ENCODE data around the gene STRA6. TPM values are rescaled to one million over a fixed set of nuclear protein-coding genes. Genes with fewer than 3 reads are reported as not detected.

Gene STRA6, protein sequence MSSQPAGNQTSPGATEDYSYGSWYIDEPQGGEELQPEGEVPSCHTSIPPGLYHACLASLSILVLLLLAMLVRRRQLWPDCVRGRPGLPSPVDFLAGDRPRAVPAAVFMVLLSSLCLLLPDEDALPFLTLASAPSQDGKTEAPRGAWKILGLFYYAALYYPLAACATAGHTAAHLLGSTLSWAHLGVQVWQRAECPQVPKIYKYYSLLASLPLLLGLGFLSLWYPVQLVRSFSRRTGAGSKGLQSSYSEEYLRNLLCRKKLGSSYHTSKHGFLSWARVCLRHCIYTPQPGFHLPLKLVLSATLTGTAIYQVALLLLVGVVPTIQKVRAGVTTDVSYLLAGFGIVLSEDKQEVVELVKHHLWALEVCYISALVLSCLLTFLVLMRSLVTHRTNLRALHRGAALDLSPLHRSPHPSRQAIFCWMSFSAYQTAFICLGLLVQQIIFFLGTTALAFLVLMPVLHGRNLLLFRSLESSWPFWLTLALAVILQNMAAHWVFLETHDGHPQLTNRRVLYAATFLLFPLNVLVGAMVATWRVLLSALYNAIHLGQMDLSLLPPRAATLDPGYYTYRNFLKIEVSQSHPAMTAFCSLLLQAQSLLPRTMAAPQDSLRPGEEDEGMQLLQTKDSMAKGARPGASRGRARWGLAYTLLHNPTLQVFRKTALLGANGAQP
- polyA plus RNA-seq: 22.2 TPM
- long read RNA-seq, donor 1: 0 reads
- long read RNA-seq, donor 2, partial matches to known transcripts: 0 of 1 reads
- long read RNA-seq, donor 2, other reads (novel, unspliced or antisense): 0 of 1 reads
- long read RNA-seq, donor 3: 0 reads
- long read RNA-seq, donor 4: 0 reads
- long read RNA-seq, donor 5: 0 reads
- long read RNA-seq, donor 6, partial matches to known transcripts: 0 of 1 reads
- long read RNA-seq, donor 6, other reads (novel, unspliced or antisense): 0 of 1 reads
- long read RNA-seq, donor 7: 0 reads
- long read RNA-seq, donor 8: 0 reads
- long read RNA-seq, donor 9: 0 reads
- long read RNA-seq, donor 10: 0 reads
- long read RNA-seq, donor 11: 0 reads

DNA sequence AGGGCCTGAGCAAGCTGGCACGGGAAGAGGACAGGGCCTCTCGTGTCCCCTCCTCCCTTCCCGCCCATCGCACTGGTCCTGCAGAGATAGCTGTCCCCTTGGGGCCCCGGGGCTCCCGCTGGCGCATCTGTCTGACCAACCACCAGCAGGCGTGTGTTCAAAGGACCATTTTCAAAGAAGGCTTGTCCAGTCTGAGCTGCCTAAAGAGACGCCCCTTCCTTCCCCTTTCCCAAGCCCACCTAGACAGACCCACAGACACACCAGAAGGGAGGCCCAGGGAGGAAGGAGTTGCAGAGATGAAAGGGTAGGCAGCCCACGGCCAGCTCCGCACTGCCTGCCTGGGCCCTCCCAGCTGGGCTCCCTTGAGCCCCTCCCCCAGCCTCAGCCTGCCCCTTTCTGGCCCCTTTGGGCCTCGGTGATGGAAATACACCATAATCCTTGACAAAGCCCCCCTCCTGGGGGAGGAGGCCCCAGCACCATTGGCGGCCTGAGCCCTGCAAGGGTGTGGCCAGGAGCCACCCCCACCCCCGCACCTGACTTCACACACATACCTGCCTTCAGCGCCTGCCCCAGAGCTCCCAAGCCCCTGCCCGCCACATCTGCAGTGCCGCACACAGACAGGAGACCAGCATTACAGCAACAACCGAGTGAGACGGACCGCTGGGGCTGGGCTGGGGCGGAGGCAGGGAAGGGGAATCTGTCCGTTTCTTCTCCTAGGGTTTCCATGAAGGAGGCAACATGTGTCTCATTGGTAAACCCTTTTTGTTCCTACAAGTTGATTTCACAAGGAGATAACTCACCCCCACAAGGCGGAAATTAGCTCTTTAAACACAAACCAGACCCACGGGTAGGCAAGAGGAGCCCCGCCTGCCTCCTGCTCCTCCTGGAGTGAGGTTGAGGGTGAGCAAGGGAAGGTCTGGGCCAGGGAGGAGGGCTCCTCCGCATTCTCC is at the start of gene STRA6:
TSS of gene STRA6 (minus strand) at position 336 of the 950 bp plus-strand sequence. CDS start 520 bp downstream, outside the sequence.
- Histone ChIP-seq H3K27me3 (ENCODE audit: control insufficient read depth, insufficient read depth, low read length) (no peaks in the 10 kb centered on the region), H3K27ac (ENCODE audit: low read length) (peak within 1 kb of the TSS; percentile 50), H3K9me3 (ENCODE audit: control insufficient read depth, low read depth, low read length) (no peaks in the 10 kb centered on the region), H3K36me3 (ENCODE audit: control insufficient read depth, insufficient read depth, low read length) (no peaks in the 10 kb centered on the region), H3K4me3 (ENCODE audit: low read length) (peak within 1 kb of the TSS; percentile 22), H3K4me1 (ENCODE audit: control insufficient read depth, insufficient read depth, low read length) (peaks cover 47% of the 10 kb centered on the region)
- DNase-seq: peak; percentile 73 to 89
- WGBS (ENCODE audit: insufficient coverage, low lambda C conversion rate): no CpG with 5 or more reads among the region's 26 CpGs

GRCh38 chr15:74252291-74252690 is 49.7 kb upstream of the STRA6 start:
- Histone ChIP-seq H3K4me1 (ENCODE audit: control insufficient read depth, insufficient read depth, low read length) (no peaks in the 10 kb centered on the region), H3K4me3 (ENCODE audit: low read length) (no peak overlapping the region), H3K36me3 (ENCODE audit: control insufficient read depth, insufficient read depth, low read length) (no peaks in the 10 kb centered on the region), H3K9me3 (ENCODE audit: control insufficient read depth, low read depth, low read length) (no peaks in the 10 kb centered on the region), H3K27ac (ENCODE audit: low read length) (no peak overlapping the region), H3K27me3 (ENCODE audit: control insufficient read depth, insufficient read depth, low read length) (peaks cover 9% of the 10 kb centered on the region)
- WGBS (ENCODE audit: insufficient coverage, low lambda C conversion rate): no CpG with 5 or more reads among the region's 6 CpGs
- no peak for DNase-seq

DNA sequence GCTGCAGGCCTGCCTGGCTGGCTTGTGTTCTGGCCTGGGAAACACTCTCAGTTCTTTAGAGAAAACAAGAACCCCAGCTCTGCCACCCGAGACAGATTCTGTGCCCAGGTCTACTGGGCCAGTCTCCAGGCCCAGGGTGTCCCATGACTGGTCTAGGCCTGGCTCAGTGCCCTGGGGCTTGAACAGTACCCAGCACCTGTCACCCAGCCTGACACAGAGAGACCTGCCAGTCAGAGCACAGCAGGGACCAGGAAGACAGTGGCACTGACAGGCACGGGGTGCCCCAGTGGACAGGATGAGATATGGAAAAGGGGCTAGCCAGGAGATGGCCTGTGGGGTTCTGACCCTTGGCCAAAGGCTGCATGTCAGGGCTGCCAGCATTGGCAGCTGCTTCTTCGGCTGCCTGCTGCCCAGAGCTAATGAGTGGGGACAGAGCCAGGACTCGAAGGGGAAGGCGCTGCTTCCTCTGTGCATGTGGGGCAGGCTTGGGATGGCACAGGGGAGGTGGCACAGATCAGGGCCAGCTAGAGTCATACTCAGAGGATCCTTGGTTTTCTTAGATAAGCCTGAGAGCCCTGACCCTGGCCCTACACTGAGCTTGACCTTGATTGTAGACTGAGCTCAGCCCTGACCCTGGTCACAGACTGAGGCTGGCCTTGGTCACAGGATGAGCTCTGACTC is 48.7 kb upstream of the STRA6 start:
- no CpG with 5 or more reads among the region's 5 CpGs for WGBS (ENCODE audit: insufficient coverage, low lambda C conversion rate)
- H3K9me3 ChIP-seq (ENCODE audit: control insufficient read depth, low read depth, low read length): no peaks in the 10 kb centered on the region
- no peaks in the 10 kb centered on the region for H3K36me3 ChIP-seq (ENCODE audit: control insufficient read depth, insufficient read depth, low read length)
- H3K27ac ChIP-seq (ENCODE audit: low read length): no peak overlapping the region
- no peak overlapping the region for H3K4me3 ChIP-seq (ENCODE audit: low read length)
- peaks cover 9% of the 10 kb centered on the region for H3K27me3 ChIP-seq (ENCODE audit: control insufficient read depth, insufficient read depth, low read length)
- DNase-seq: no peak
- H3K4me1 ChIP-seq (ENCODE audit: control insufficient read depth, insufficient read depth, low read length): no peaks in the 10 kb centered on the region

GRCh38 chr15:74250266-74250665 is 47.7 kb upstream of the STRA6 start:
- no peaks in the 10 kb centered on the region for H3K9me3 ChIP-seq (ENCODE audit: control insufficient read depth, low read depth, low read length)
- H3K27me3 ChIP-seq (ENCODE audit: control insufficient read depth, insufficient read depth, low read length): peaks cover 8% of the 10 kb centered on the region
- no peak overlapping the region for H3K4me3 ChIP-seq (ENCODE audit: low read length)
- no peak overlapping the region for H3K27ac ChIP-seq (ENCODE audit: low read length)
- H3K36me3 ChIP-seq (ENCODE audit: control insufficient read depth, insufficient read depth, low read length): no peaks in the 10 kb centered on the region
- no peak for DNase-seq
- WGBS (ENCODE audit: insufficient coverage, low lambda C conversion rate): no CpG with 5 or more reads among the region's 6 CpGs
- H3K4me1 ChIP-seq (ENCODE audit: control insufficient read depth, insufficient read depth, low read length): peaks cover 2% of the 10 kb centered on the region

DNA sequence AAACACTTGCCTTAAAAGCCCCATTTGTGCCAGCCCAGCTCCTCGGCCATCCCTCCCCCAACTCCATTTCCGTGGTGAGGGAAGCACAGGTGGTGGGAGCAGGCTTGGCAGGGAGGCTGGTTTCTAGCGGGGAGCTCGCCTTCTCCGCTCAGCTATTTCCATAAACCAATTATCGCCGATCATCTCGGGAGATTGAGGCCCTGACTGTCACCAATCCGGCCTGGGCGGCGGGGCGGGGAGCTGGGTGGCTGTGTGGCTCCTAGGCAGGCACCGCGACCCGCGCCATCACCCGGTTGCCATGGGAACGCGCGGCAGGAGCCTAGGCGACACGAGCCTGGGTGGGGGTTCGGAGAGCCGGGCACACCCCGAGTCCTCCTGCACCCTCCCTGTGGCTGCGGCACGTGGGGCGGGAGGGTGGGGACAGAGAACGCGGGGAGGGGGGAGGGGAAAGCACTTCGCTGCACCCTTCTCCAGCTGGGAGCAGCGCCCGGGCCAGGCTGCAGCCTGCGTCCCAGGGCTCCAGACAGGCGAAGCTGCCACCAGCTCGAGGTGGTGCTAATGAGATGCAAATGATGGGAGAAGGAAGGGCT is 42.9 kb upstream of the STRA6 start:
- H3K4me3 ChIP-seq (ENCODE audit: low read length): no peak overlapping the region
- WGBS (ENCODE audit: insufficient coverage, low lambda C conversion rate): no CpG with 5 or more reads among the region's 36 CpGs
- H3K27me3 ChIP-seq (ENCODE audit: control insufficient read depth, insufficient read depth, low read length): peaks cover 12% of the 10 kb centered on the region
- H3K27ac ChIP-seq (ENCODE audit: low read length): no peak overlapping the region
- DNase-seq: peak in 1 of 2 donors; percentile 39
- H3K9me3 ChIP-seq (ENCODE audit: control insufficient read depth, low read depth, low read length): no peaks in the 10 kb centered on the region
- peaks cover 26% of the 10 kb centered on the region for H3K4me1 ChIP-seq (ENCODE audit: control insufficient read depth, insufficient read depth, low read length)
- H3K36me3 ChIP-seq (ENCODE audit: control insufficient read depth, insufficient read depth, low read length): no peaks in the 10 kb centered on the region

- H3K36me3 ChIP-seq (ENCODE audit: control insufficient read depth, insufficient read depth, low read length): no peaks in the 10 kb centered on the region
- H3K27ac ChIP-seq (ENCODE audit: low read length): no peak overlapping the region
- H3K4me1 ChIP-seq (ENCODE audit: control insufficient read depth, insufficient read depth, low read length): peaks cover 26% of the 10 kb centered on the region
- no CpG with 5 or more reads among the region's 4 CpGs for WGBS (ENCODE audit: insufficient coverage, low lambda C conversion rate)
- no peaks in the 10 kb centered on the region for H3K9me3 ChIP-seq (ENCODE audit: control insufficient read depth, low read depth, low read length)
- peaks cover 12% of the 10 kb centered on the region for H3K27me3 ChIP-seq (ENCODE audit: control insufficient read depth, insufficient read depth, low read length)
- H3K4me3 ChIP-seq (ENCODE audit: low read length): no peak overlapping the region
- no peak for DNase-seq
Measured at GRCh38 chr15:74244822-74245341, 42.3 kb upstream of the STRA6 start.

DNA sequence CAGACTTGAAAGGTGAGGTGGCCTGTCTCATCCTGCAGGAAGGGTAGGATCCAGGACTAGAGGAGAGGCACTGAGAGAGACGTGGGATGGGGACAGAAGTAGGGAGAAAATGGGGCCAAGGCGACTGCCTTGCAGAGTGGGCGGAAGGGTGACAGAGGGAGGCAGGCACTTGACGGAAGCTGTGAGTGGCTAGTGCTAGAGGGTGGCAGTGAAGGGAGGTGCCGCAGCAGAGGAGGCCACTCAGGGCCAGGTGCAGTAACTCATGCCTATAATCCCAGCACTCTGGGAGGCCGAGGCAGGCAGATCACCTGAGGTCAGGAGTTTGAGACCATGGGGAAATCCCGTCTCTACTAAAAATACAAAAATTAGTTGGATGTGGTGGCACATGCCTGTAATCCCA is 40.8 kb upstream of the STRA6 start:
- no peak for DNase-seq
- H3K27me3 ChIP-seq (ENCODE audit: control insufficient read depth, insufficient read depth, low read length): peaks cover 12% of the 10 kb centered on the region
- no peak overlapping the region for H3K4me3 ChIP-seq (ENCODE audit: low read length)
- H3K9me3 ChIP-seq (ENCODE audit: control insufficient read depth, low read depth, low read length): no peaks in the 10 kb centered on the region
- no CpG with 5 or more reads among the region's 7 CpGs for WGBS (ENCODE audit: insufficient coverage, low lambda C conversion rate)
- H3K4me1 ChIP-seq (ENCODE audit: control insufficient read depth, insufficient read depth, low read length): peaks cover 26% of the 10 kb centered on the region
- H3K36me3 ChIP-seq (ENCODE audit: control insufficient read depth, insufficient read depth, low read length): no peaks in the 10 kb centered on the region
- H3K27ac ChIP-seq (ENCODE audit: low read length): no peak overlapping the region

DNA sequence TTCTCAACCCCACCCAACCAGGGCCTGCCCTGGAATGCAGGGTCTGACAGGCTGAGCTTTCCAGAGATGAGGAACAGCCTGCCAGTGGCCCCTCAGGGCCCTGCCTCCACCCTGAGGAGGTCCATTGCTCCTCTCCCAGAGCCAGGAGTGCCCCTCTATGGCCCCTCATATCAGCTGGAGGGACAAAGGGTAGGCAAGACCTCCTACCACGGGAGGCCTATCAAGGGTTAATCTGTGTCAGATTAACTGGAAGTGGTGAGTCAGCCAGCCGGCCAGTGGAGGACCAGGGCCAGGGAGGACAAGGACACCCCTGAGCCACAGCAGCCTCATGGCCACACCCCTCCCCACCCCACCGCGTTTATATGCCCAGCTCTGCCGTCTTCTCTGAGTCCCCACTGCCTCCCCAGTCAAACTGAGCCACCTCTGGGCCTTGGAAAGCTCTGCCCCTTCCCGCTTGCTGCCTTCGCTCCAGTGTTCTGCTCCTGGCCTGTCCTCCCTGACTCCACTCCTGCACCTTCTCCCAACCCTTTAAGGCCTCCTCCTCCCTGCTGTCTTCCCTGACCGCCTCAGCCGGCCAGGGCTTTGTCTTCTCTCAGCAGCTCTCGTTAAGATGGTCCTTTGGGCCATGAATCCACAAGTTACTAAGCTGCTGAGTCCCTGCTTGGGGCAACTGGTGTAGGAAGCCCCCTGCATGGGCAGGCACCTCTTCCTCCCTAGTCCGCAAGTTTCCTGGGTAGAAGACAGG is 40.0 kb upstream of the STRA6 start:
- H3K27me3 ChIP-seq (ENCODE audit: control insufficient read depth, insufficient read depth, low read length): peaks cover 12% of the 10 kb centered on the region
- no peak overlapping the region for H3K4me3 ChIP-seq (ENCODE audit: low read length)
- WGBS (ENCODE audit: insufficient coverage, low lambda C conversion rate): no CpG with 5 or more reads among the region's 11 CpGs
- H3K9me3 ChIP-seq (ENCODE audit: control insufficient read depth, low read depth, low read length): no peaks in the 10 kb centered on the region
- peak overlapping the region; percentile 39 for H3K27ac ChIP-seq (ENCODE audit: low read length)
- H3K36me3 ChIP-seq (ENCODE audit: control insufficient read depth, insufficient read depth, low read length): no peaks in the 10 kb centered on the region
- H3K4me1 ChIP-seq (ENCODE audit: control insufficient read depth, insufficient read depth, low read length): peaks cover 26% of the 10 kb centered on the region
- DNase-seq: peak; percentile 69 to 91

Measured in large intestine (tissue), 12 donors.